ENCODE results near the gene TNFRSF21.

DNA sequence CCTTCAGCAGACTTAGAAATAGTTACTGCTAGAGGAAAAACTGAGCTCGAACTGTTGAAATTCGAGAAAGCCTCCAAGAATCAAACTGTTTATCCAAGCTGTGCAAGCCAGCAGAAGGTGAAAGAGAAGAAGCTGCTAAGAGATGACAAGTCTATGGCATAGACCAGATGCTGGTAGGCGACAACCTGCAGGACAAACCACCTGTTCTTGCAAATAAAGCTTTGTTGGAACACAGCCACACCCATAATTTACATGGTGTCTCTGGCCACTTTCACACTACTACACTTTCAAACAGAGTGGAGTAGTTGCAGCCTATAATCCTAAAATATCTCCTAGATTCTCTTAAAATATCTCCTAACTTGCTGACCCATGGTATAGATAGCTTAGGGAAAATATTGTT, 33.3 kb downstream of the TNFRSF21 start:
- TF ChIP-seq, protein P1, sequence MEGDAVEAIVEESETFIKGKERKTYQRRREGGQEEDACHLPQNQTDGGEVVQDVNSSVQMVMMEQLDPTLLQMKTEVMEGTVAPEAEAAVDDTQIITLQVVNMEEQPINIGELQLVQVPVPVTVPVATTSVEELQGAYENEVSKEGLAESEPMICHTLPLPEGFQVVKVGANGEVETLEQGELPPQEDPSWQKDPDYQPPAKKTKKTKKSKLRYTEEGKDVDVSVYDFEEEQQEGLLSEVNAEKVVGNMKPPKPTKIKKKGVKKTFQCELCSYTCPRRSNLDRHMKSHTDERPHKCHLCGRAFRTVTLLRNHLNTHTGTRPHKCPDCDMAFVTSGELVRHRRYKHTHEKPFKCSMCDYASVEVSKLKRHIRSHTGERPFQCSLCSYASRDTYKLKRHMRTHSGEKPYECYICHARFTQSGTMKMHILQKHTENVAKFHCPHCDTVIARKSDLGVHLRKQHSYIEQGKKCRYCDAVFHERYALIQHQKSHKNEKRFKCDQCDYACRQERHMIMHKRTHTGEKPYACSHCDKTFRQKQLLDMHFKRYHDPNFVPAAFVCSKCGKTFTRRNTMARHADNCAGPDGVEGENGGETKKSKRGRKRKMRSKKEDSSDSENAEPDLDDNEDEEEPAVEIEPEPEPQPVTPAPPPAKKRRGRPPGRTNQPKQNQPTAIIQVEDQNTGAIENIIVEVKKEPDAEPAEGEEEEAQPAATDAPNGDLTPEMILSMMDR (IDR thresholded peaks at IDR 0.05; ENCODE audit: poor library complexity, severe bottlenecking), result no peak
- TF ChIP-seq, protein P2, sequence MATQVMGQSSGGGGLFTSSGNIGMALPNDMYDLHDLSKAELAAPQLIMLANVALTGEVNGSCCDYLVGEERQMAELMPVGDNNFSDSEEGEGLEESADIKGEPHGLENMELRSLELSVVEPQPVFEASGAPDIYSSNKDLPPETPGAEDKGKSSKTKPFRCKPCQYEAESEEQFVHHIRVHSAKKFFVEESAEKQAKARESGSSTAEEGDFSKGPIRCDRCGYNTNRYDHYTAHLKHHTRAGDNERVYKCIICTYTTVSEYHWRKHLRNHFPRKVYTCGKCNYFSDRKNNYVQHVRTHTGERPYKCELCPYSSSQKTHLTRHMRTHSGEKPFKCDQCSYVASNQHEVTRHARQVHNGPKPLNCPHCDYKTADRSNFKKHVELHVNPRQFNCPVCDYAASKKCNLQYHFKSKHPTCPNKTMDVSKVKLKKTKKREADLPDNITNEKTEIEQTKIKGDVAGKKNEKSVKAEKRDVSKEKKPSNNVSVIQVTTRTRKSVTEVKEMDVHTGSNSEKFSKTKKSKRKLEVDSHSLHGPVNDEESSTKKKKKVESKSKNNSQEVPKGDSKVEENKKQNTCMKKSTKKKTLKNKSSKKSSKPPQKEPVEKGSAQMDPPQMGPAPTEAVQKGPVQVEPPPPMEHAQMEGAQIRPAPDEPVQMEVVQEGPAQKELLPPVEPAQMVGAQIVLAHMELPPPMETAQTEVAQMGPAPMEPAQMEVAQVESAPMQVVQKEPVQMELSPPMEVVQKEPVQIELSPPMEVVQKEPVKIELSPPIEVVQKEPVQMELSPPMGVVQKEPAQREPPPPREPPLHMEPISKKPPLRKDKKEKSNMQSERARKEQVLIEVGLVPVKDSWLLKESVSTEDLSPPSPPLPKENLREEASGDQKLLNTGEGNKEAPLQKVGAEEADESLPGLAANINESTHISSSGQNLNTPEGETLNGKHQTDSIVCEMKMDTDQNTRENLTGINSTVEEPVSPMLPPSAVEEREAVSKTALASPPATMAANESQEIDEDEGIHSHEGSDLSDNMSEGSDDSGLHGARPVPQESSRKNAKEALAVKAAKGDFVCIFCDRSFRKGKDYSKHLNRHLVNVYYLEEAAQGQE (IDR thresholded peaks at IDR 0.05; ENCODE audit: borderline replicate concordance), result no peak
- TF ChIP-seq POLR2AphosphoS5 (IDR thresholded peaks at IDR 0.05) (no peak), EZH2 (IDR thresholded peaks at IDR 0.05; ENCODE audit: borderline replicate concordance, insufficient read depth, low read length, poor library complexity, severe bottlenecking) (no peak), TAF1 (IDR thresholded peaks at IDR 0.05; ENCODE audit: low read depth) (no peak), EP300 (conservative IDR thresholded peaks at IDR 0.05; ENCODE audit: poor library complexity, severe bottlenecking) (no peak)

Measured in neural cell (in vitro differentiated cells).